CD4-positive, CD25-positive, alpha-beta regulatory T cell (primary cell): ENCODE measurements around the gene WDR74. TPM values are rescaled to one million over a fixed set of nuclear protein-coding genes. Genes with fewer than 3 reads are reported as not detected.

Source experiments
- ATAC-seq, 2 donors: fragments of 150-1000 bp; cut with Tn5 transposase; one replicate each; pipeline ENCODE4 v1.10.0; 2021; ENCODE audit warnings: low read depth in 2 of 2, moderate number of reproducible peaks in 2 of 2, moderate library complexity in 1 of 2
- DNase-seq, 3 donors: peaks; one replicate each; pipeline versions ENCODE4 v3.0.0 to v3.0.0-alpha.2; 2012 to 2022; ENCODE audit warnings: mixed read lengths in 1 of 3
- H3K27ac ChIP-seq: one replicate; pipeline ENCODE4 v1.7.0; 2013; ENCODE audit warnings: mild to moderate bottlenecking, low read length; ENCODE audit not compliant: insufficient read depth, poor library complexity, severe bottlenecking
- H3K27me3 ChIP-seq: one replicate; pipeline ENCODE4 v1.7.0; 2013; ENCODE audit warnings: low read length; ENCODE audit not compliant: control insufficient read depth, insufficient read depth
- H3K36me3 ChIP-seq: one replicate; pipeline ENCODE4 v1.7.0; 2013; ENCODE audit warnings: mild to moderate bottlenecking, low read length, moderate library complexity; ENCODE audit not compliant: control insufficient read depth, insufficient read depth
- H3K4me1 ChIP-seq: 2 replicates; pipeline ENCODE4 v1.7.0; 2013; ENCODE audit warnings: mild to moderate bottlenecking, low read length; ENCODE audit not compliant: insufficient read depth, control insufficient read depth, poor library complexity, severe bottlenecking
- H3K4me3 ChIP-seq: one replicate; pipeline ENCODE4 v1.7.0; 2013; ENCODE audit warnings: low read depth, mild to moderate bottlenecking, low read length, moderate library complexity
- H3K9me3 ChIP-seq, 2 experiments: 1 replicate in 1 of 2; 2 replicates in 1 of 2; pipeline ENCODE4 v1.7.0; 2013; ENCODE audit warnings: low read length in 2 of 2, mild to moderate bottlenecking in 1 of 2, moderate library complexity in 1 of 2; ENCODE audit not compliant: control insufficient read depth in 2 of 2
- H3K27ac Mint-ChIP-seq, 3 donors: one replicate each; pipeline ENCODE4 v1.8.0; 2020 to 2022; ENCODE audit warnings: mild to moderate bottlenecking in 3 of 3, mixed read lengths in 3 of 3, moderate library complexity in 2 of 3
- H3K27me3 Mint-ChIP-seq: one replicate; pipeline ENCODE4 v1.8.0; 2022; ENCODE audit warnings: mild to moderate bottlenecking, mixed read lengths
- H3K36me3 Mint-ChIP-seq: one replicate; pipeline ENCODE4 v1.8.0; 2020; ENCODE audit warnings: mixed read lengths
- H3K4me1 Mint-ChIP-seq, 4 donors: one replicate each; pipeline ENCODE4 v1.8.0; 2020 to 2022; ENCODE audit warnings: mixed read lengths in 4 of 4, mild to moderate bottlenecking in 1 of 4
- H3K4me3 Mint-ChIP-seq, 4 donors: one replicate each; pipeline ENCODE4 v1.8.0; 2020 to 2022; ENCODE audit warnings: mild to moderate bottlenecking in 4 of 4, mixed read lengths in 4 of 4, moderate library complexity in 3 of 4
- H3K9me3 Mint-ChIP-seq, 7 donors: one replicate each; pipeline ENCODE4 v1.8.0; 2020 to 2022; ENCODE audit warnings: mixed read lengths in 7 of 7, mild to moderate bottlenecking in 3 of 7, moderate library complexity in 2 of 7
- polyA plus RNA-seq, 4 donors: library from polyadenylated mRNA; unstranded; fragments of 300-500 nt; fragmentation: Illumina TruSeq; gene quantifications; one replicate each; pipeline ENCODE4 v1.2.3, GENCODE V29; 2021
- total RNA-seq: library from RNA; stranded (reverse); gene quantifications from one replicate; pipeline ENCODE4 v1.2.3, GENCODE V29; 2022

WDR74 gene
- total and polyA plus RNA-seq, 5 donors from 2014 or later = 41.6 to 201 (median 49.9) TPM

GRCh38 chr11:62796281-62796680 lies 43.1 kb downstream of the WDR74 start:
- no peaks in the 10 kb centered on the region for H3K9me3 ChIP-seq
- H3K36me3 Mint-ChIP-seq = peaks cover 56% of the 10 kb centered on the region
- peaks cover 5 to 29% (median 18%) of the 10 kb centered on the region in 4 donors for H3K4me1 Mint-ChIP-seq
- ATAC-seq (no peak), DNase-seq (no peak)
- H3K4me3 ChIP-seq = no peak overlapping the region
- H3K36me3 ChIP-seq = peaks cover 79% of the 10 kb centered on the region
- peak overlapping the region in 1 of 3 donors; percentile 14 for H3K27ac Mint-ChIP-seq
- H3K4me1 ChIP-seq = peaks cover 11% of the 10 kb centered on the region
- H3K27ac ChIP-seq = no peak overlapping the region
- no peaks in the 10 kb centered on the region for H3K27me3 ChIP-seq
- no peaks in the 10 kb centered on the region for H3K27me3 Mint-ChIP-seq
- H3K4me3 Mint-ChIP-seq = no peak overlapping the region
- no peaks in the 10 kb centered on the region for H3K9me3 Mint-ChIP-seq

GRCh38 chr11:62794201-62794775 lies 45.1 kb downstream of the WDR74 start:
- H3K4me3 Mint-ChIP-seq = peak overlapping the region in 1 of 4 donors; percentile 74
- H3K27ac ChIP-seq = no peak overlapping the region
- ATAC-seq = no peak

DNA sequence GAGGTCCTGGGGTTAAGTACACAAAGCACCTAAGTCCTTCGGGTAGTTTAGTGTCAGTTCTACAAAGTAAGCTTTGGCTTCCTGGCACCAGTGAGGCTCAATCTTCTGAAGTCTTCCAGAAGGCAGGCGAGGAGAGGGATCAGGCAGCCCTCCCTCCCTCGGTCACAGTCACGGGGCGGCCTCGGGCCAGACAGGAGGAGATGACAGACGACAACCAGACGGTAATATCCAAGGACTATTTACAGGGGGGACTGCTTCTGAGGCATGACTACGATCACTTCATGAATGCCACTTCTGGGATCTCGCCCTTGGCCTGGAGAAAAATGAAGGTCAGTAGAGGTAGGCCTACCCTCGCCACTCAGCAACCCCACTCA lies 47.2 kb downstream of the WDR74 start:
- peak overlapping the region; percentile 70 for H3K4me3 ChIP-seq
- peak overlapping the region; percentile 86 to 98 (median 94) for H3K27ac Mint-ChIP-seq
- peaks cover 28% of the 10 kb centered on the region for H3K36me3 Mint-ChIP-seq
- no peaks in the 10 kb centered on the region for H3K27me3 ChIP-seq
- H3K9me3 Mint-ChIP-seq = no peaks in the 10 kb centered on the region
- H3K4me1 ChIP-seq = peaks cover 43% of the 10 kb centered on the region
- peak in 1 of 3 donors; percentile 30 for DNase-seq
- H3K27ac ChIP-seq = peak overlapping the region; percentile 80
- H3K36me3 ChIP-seq = peaks cover 58% of the 10 kb centered on the region
- no peaks in the 10 kb centered on the region for H3K27me3 Mint-ChIP-seq
- H3K4me3 Mint-ChIP-seq = peak overlapping the region; percentile 90 to 97 (median 96)
- H3K4me1 Mint-ChIP-seq = peaks cover 5 to 60% (median 40%) of the 10 kb centered on the region in 4 donors
- H3K9me3 ChIP-seq = no peaks in the 10 kb centered on the region
- no peak for ATAC-seq

More at GRCh38 chr11:62794201-62794775, 45.1 kb downstream of the WDR74 start:
- Mint-ChIP-seq H3K4me1 (peaks cover 5 to 42% (median 27%) of the 10 kb centered on the region in 4 donors), H3K27ac (peak overlapping the region in 2 of 3 donors; percentile 26 to 77), H3K27me3 (no peaks in the 10 kb centered on the region), H3K36me3 (peaks cover 43% of the 10 kb centered on the region), H3K9me3 (no peaks in the 10 kb centered on the region)
- Histone ChIP-seq H3K36me3 (peaks cover 70% of the 10 kb centered on the region), H3K4me1 (peaks cover 29% of the 10 kb centered on the region), H3K9me3 (no peaks in the 10 kb centered on the region), H3K4me3 (no peak overlapping the region), H3K27me3 (no peaks in the 10 kb centered on the region)
- DNase-seq = no peak

- Histone ChIP-seq H3K9me3 (no peaks in the 10 kb centered on the region), H3K27me3 (no peaks in the 10 kb centered on the region), H3K36me3 (peaks cover 55% of the 10 kb centered on the region), H3K27ac (peak within 1 kb of the TSS; percentile 80), H3K4me1 (peaks cover 43% of the 10 kb centered on the region), H3K4me3 (peak within 1 kb of the TSS; percentile 70)
- peaks cover 5 to 62% (median 41%) of the 10 kb centered on the region in 4 donors for H3K4me1 Mint-ChIP-seq
- peaks cover 28% of the 10 kb centered on the region for H3K36me3 Mint-ChIP-seq
- peak within 1 kb of the TSS; percentile 91 to 98 (median 94) for H3K27ac Mint-ChIP-seq
- no peaks in the 10 kb centered on the region for H3K9me3 Mint-ChIP-seq
- H3K4me3 Mint-ChIP-seq = peak within 1 kb of the TSS; percentile 90 to 97 (median 96)
- DNase-seq (peak; percentile 85 to 92 (median 88)), ATAC-seq (peak; percentile 77)
- H3K27me3 Mint-ChIP-seq = no peaks in the 10 kb centered on the region
Observed at GRCh38 chr11:62791501-62792201, 47.7 kb downstream of the WDR74 start, which contains the start of gene TMEM223. TMEM223 (minus strand) TSS chr11:62792006; CDS start chr11:62791994, 12 bp downstream.

- Histone ChIP-seq H3K4me3 (no peak overlapping the region), H3K4me1 (peaks cover 52% of the 10 kb centered on the region), H3K36me3 (peaks cover 36% of the 10 kb centered on the region), H3K27me3 (no peaks in the 10 kb centered on the region), H3K9me3 (no peaks in the 10 kb centered on the region), H3K27ac (peak overlapping the region; percentile 94)
- peaks cover 14% of the 10 kb centered on the region for H3K36me3 Mint-ChIP-seq
- peak overlapping the region; percentile 52 to 98 (median 94) for H3K27ac Mint-ChIP-seq
- DNase-seq (no peak), ATAC-seq (no peak)
- peaks cover 13 to 68% (median 44%) of the 10 kb centered on the region in 4 donors for H3K4me1 Mint-ChIP-seq
- H3K27me3 Mint-ChIP-seq = no peaks in the 10 kb centered on the region
- H3K9me3 Mint-ChIP-seq = no peaks in the 10 kb centered on the region
- peak overlapping the region; percentile 90 to 99 (median 96) for H3K4me3 Mint-ChIP-seq
Observed at GRCh38 chr11:62789576-62789975, 49.8 kb downstream of the WDR74 start.

DNA sequence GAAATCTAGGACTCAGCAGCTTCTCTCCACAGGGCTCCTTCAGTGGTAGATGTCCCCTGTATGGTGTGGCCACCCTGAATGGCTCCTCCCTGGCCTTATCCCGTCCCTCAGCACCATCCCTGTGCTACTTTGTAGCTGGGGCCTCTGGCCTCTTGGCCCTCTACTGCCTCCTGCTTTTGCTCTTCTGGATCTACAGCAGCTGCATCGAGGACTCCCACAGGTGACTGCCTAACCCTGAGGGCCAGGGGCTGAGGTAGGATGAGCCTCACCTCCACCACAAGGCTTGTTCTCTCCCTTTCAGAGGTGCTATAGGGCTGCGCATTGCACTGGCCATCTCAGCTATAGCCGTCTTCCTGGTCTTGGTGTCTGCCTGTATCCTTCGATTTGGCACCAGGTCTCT lies 50.4 kb downstream of the WDR74 start:
- H3K4me3 Mint-ChIP-seq = peak overlapping the region; percentile 95 to 99 (median 96)
- H3K9me3 ChIP-seq = no peaks in the 10 kb centered on the region
- peaks cover 30% of the 10 kb centered on the region for H3K36me3 ChIP-seq
- H3K27ac ChIP-seq = peak overlapping the region; percentile 94
- H3K4me1 ChIP-seq = peaks cover 52% of the 10 kb centered on the region
- ATAC-seq (no peak), DNase-seq (no peak)
- peaks cover 13 to 64% (median 42%) of the 10 kb centered on the region in 4 donors for H3K4me1 Mint-ChIP-seq
- no peaks in the 10 kb centered on the region for H3K27me3 Mint-ChIP-seq
- peaks cover 9% of the 10 kb centered on the region for H3K36me3 Mint-ChIP-seq
- H3K4me3 ChIP-seq = no peak overlapping the region
- peak overlapping the region; percentile 49 to 98 (median 79) for H3K27ac Mint-ChIP-seq
- H3K27me3 ChIP-seq = no peaks in the 10 kb centered on the region
- H3K9me3 Mint-ChIP-seq = no peaks in the 10 kb centered on the region

- H3K27me3 Mint-ChIP-seq = no peaks in the 10 kb centered on the region
- H3K27ac Mint-ChIP-seq = peak within 1 kb of the TSS; percentile 94 to 98 (median 98)
- Histone ChIP-seq H3K4me3 (peak within 1 kb of the TSS; percentile 89), H3K4me1 (peaks cover 46% of the 10 kb centered on the region), H3K27me3 (no peaks in the 10 kb centered on the region), H3K27ac (peak within 1 kb of the TSS; percentile 94), H3K9me3 (no peaks in the 10 kb centered on the region), H3K36me3 (peaks cover 20% of the 10 kb centered on the region)
- no peaks in the 10 kb centered on the region for H3K9me3 Mint-ChIP-seq
- peak within 1 kb of the TSS; percentile 95 to 99 (median 96) for H3K4me3 Mint-ChIP-seq
- peaks cover 13 to 59% (median 40%) of the 10 kb centered on the region in 4 donors for H3K4me1 Mint-ChIP-seq
- DNase-seq = peak; percentile 96 to 98 (median 98)
- ATAC-seq = peak; percentile 74
- H3K36me3 Mint-ChIP-seq = peaks cover 10% of the 10 kb centered on the region
Observed at GRCh38 chr11:62787005-62787759, 52.2 kb downstream of the WDR74 start, which contains the start of gene TMEM179B. TMEM179B (plus strand) TSS chr11:62787402; CDS start chr11:62787432, 30 bp downstream.
